ENCODE measurements around the gene CLDN12.

The CLDN12 gene

DNA sequence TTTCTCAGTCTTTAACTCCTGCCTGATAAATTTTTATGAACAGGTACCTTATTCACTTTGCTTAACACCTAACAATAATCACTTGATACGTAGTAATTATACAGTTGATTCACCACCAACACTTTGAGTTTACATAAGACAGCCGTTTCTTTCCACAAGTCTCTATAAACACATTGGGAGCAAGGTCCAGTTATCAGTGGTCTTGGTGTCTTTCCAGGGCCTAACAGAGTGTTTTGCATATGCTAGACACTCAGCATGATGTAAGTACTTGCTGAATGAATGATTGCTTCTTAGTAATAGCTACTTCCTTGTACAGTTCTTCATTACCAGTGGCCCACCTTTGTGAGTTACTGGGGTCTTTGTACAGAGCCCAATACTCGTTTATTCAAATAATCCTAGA, 6.4 kb downstream of the CLDN12 start:
- no peak overlapping the region for H3K4me3 ChIP-seq (ENCODE audit: low read depth, low read length)
- no peak for DNase-seq (ENCODE audit: low read depth)
- TF ChIP-seq, protein P1, sequence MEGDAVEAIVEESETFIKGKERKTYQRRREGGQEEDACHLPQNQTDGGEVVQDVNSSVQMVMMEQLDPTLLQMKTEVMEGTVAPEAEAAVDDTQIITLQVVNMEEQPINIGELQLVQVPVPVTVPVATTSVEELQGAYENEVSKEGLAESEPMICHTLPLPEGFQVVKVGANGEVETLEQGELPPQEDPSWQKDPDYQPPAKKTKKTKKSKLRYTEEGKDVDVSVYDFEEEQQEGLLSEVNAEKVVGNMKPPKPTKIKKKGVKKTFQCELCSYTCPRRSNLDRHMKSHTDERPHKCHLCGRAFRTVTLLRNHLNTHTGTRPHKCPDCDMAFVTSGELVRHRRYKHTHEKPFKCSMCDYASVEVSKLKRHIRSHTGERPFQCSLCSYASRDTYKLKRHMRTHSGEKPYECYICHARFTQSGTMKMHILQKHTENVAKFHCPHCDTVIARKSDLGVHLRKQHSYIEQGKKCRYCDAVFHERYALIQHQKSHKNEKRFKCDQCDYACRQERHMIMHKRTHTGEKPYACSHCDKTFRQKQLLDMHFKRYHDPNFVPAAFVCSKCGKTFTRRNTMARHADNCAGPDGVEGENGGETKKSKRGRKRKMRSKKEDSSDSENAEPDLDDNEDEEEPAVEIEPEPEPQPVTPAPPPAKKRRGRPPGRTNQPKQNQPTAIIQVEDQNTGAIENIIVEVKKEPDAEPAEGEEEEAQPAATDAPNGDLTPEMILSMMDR (IDR thresholded peaks at IDR 0.05; ENCODE audit: insufficient read depth, low read depth, low read length, missing control alignments) = no peak

DNA sequence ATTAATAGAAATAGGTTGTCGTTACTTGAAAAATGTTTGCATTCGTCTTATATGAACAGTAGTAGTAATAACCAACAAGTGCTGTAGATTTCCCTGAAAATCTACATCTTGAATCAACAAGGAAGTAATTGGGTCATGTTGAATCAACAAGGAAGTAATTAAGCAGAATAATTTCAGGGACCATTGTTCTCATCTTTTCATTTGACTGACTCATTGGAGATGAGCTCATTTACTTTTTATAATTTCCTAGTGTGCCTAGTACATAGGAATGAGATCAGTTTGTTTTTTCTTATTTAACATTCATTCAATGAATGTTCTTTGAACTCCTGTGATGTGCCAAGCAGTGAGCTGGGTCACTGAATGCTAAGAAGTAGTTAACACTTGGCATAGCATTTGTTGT, 8.2 kb downstream of the CLDN12 start:
- no peak for DNase-seq (ENCODE audit: low read depth)
- TF ChIP-seq, protein P1 (IDR thresholded peaks at IDR 0.05; ENCODE audit: insufficient read depth, low read depth, low read length, missing control alignments) = no peak
- H3K4me3 ChIP-seq (ENCODE audit: low read depth, low read length) = no peak overlapping the region

DNA sequence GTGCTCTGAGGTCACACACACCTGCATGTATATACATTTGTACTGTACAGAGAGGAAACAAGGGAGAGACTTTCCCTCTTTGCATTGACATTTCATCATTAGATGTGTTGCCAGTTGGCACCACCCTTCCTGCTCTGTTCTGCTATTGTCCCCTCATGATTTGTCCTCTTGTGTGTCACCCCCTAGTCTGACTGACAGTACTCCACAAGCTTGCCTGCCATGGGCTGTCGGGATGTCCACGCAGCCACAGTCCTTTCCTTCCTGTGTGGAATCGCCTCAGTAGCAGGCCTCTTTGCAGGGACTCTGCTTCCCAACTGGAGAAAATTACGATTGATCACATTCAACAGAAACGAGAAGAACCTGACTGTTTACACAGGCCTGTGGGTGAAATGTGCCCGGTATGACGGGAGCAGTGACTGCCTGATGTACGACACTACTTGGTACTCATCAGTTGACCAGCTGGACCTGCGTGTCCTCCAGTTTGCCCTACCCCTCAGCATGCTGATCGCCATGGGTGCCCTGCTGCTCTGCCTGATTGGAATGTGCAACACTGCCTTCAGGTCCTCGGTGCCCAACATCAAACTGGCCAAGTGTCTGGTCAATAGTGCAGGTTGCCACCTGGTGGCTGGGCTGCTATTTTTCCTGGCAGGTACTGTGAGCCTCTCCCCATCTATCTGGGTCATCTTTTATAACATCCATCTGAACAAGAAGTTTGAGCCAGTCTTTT, 9.4 kb downstream of the CLDN12 start:
- DNase-seq (ENCODE audit: low read depth) = peak; percentile 40
- TF ChIP-seq, protein P1 (IDR thresholded peaks at IDR 0.05; ENCODE audit: insufficient read depth, low read depth, low read length, missing control alignments) = peak; percentile 37
- H3K4me3 ChIP-seq (ENCODE audit: low read depth, low read length) = no peak overlapping the region

DNA sequence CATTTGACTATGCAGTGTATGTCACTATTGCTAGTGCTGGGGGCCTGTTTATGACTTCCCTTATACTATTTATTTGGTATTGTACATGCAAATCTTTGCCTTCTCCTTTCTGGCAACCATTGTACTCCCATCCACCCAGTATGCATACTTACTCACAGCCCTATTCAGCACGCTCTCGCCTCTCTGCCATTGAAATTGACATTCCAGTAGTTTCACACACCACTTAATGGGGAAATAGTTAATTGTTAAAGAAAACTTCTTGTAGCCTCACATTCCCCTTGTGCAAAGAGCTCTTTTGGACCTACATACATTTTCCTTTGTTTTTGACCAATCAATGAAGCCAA, 9.9 kb downstream of the CLDN12 start:
- no peak overlapping the region for H3K4me3 ChIP-seq (ENCODE audit: low read depth, low read length)
- DNase-seq (ENCODE audit: low read depth) = no peak
- TF ChIP-seq, protein P1 (IDR thresholded peaks at IDR 0.05; ENCODE audit: insufficient read depth, low read depth, low read length, missing control alignments) = no peak

DNA sequence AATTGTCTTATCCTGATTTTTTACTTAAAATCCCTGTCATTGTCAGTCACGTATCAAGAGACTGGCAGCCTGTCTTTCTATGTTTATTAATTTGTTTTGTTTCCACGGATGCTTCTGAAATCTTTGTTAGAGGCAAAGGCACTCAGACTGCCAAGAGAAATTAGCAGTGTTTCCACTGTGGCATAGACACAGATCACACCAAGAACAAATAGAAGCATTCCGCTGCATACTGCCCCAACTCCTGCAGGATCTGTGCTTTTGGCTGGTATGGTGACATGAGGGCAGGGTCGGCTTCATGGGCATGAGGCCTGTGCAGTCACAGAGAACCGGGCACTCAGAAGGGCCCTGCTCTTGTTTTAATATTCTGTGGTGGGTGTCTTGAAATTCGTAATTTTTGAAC, 18.4 kb downstream of the CLDN12 start:
- DNase-seq (ENCODE audit: low read depth) = no peak
- H3K4me3 ChIP-seq (ENCODE audit: low read depth, low read length) = no peak overlapping the region
- TF ChIP-seq, protein P1 (IDR thresholded peaks at IDR 0.05; ENCODE audit: insufficient read depth, low read depth, low read length, missing control alignments) = no peak

DNA sequence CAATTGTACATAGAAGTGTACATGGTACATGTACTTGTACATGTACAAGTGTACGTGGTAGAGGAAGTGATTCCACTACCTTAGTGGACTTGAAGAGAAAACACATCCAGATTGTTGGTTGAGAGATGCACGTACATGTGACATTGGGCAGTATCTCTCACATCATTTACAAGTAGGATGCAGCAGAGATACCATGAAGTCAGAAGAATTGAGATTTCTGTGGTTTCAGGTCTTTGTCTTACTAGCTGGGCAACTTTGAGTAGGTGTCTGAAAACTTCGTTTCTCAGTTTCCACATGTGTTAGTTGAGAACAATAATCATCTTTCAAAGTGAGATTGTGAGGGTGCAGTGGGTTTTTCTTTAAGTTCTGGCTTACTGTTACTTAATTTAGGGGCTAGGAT, 21.5 kb downstream of the CLDN12 start:
- TF ChIP-seq, protein P1 (IDR thresholded peaks at IDR 0.05; ENCODE audit: insufficient read depth, low read depth, low read length, missing control alignments) = no peak
- H3K4me3 ChIP-seq (ENCODE audit: low read depth, low read length) = no peak overlapping the region
- peak; percentile 73 for DNase-seq (ENCODE audit: low read depth)

DNA sequence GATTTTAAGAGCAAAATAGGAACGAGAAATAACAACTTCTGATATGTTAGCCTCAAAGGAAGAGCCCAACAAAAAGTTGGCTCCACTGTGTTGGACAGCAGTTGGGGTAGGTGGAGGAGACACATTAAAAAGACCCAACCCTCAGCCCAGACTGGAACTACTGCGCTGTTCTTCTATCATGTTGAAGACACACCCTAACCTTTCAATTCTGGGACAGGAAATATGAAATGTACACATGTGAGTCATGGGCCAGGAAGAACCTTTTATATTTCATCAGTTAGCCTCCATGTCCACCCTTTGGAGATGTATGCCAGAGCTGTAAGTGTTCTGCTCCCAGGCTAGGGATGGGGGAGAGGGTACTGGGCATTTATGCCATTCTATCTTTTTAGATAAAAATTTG, 22.1 kb downstream of the CLDN12 start:
- H3K4me3 ChIP-seq (ENCODE audit: low read depth, low read length) = no peak overlapping the region
- TF ChIP-seq, protein P1 (IDR thresholded peaks at IDR 0.05; ENCODE audit: insufficient read depth, low read depth, low read length, missing control alignments) = no peak
- peak; percentile 18 for DNase-seq (ENCODE audit: low read depth)
